SK-N-SH (cell line): ENCODE results near the gene KRTAP29-1. TPM values are rescaled to one million over a fixed set of nuclear protein-coding genes. Genes with fewer than 3 reads are reported as not detected.

Experiments used
- CTCF ChIA-PET: fragments of 300-600, 350-600 bp; formaldehyde crosslinking; extraction: SDS; loops from one replicate; lab custom pipeline; 2021; lab: Yijun Ruan, JAX
- POLR2A ChIA-PET: fragments of 350-600 bp; sonication (Branson Sonifier 250); formaldehyde crosslinking; extraction: SDS; loops from one replicate; lab custom pipeline; 2020; ENCODE audit warnings: antibody characterized with exemption, inconsistent platforms; lab: Yijun Ruan, JAX
- DNase-seq: peaks from one replicate; pipeline ENCODE4 v3.0.0; 2012
- H2AFZ ChIP-seq: fragments of 200-600 bp; sonication (generic); 2 replicates; pipeline ENCODE4 v1.8.1; 2016; ENCODE audit warnings: antibody characterized with exemption, mild to moderate bottlenecking, low read depth
- H3F3A ChIP-seq: fragments of 200-600 bp; sonication (generic); replicated peaks from 2 replicates; pipeline ENCODE3; 2016; ENCODE audit warnings: antibody characterized with exemption, mild to moderate bottlenecking; ENCODE audit not compliant: insufficient read depth
- H3K27ac ChIP-seq, 2 experiments: fragments of 200-500 bp in 1 of 2; fragments of 200-600 bp in 1 of 2; sonication (Bioruptor generic) in 1 of 2; sonication (generic), shearing (Covaris generic) in 1 of 2; 2 replicates each; pipeline versions ENCODE4 v1.5.1 to v1.6.1; 2014 to 2016; ENCODE audit warnings: low read depth in 2 of 2, inconsistent platforms in 1 of 2, low read length in 1 of 2, mild to moderate bottlenecking in 1 of 2, mixed read lengths in 1 of 2
- H3K27me3 ChIP-seq: fragments of 200-600 bp; sonication (generic), shearing (Covaris generic); 2 replicates; pipeline ENCODE4 v1.6.1; 2016; ENCODE audit warnings: mixed run types; ENCODE audit not compliant: insufficient read depth
- H3K36me3 ChIP-seq, 2 experiments: fragments of 200-500 bp in 1 of 2; fragments of 200-600 bp in 1 of 2; sonication (Bioruptor generic) in 1 of 2; sonication (generic) in 1 of 2; replicated peaks in 1 of 2; 2 replicates each; pipeline versions ENCODE3 to v1.5.1; 2014 to 2016; ENCODE audit warnings: low read length in 1 of 2, mild to moderate bottlenecking in 1 of 2; ENCODE audit not compliant: insufficient read depth in 2 of 2, control insufficient read depth in 1 of 2
- H3K4me1 ChIP-seq, 2 experiments: fragments of 200-500 bp in 1 of 2; fragments of 200-600 bp in 1 of 2; sonication (Bioruptor generic) in 1 of 2; sonication (generic), shearing (Covaris generic) in 1 of 2; 2 replicates each; pipeline versions ENCODE4 v1.5.1 to v1.6.1; 2014 to 2016; ENCODE audit warnings: low read depth in 1 of 2, low read length in 1 of 2, mixed run types in 1 of 2; ENCODE audit not compliant: insufficient read depth in 2 of 2, control insufficient read depth in 1 of 2
- H3K4me2 ChIP-seq: fragments of 200-600 bp; sonication (generic), shearing (Covaris generic); 2 replicates; pipeline ENCODE4 v1.6.1; 2017; ENCODE audit warnings: mixed run types
- H3K4me3 ChIP-seq, 2 experiments: fragments of 200-500 bp in 1 of 2; fragments of 200-600 bp in 1 of 2; sonication (Bioruptor generic) in 1 of 2; sonication (generic), shearing (Covaris generic) in 1 of 2; 2 replicates each; pipeline versions ENCODE4 v1.5.1 to v1.8.1; 2014 to 2016; ENCODE audit warnings: low read depth in 2 of 2, inconsistent platforms in 1 of 2, low read length in 1 of 2, mild to moderate bottlenecking in 1 of 2, mixed read lengths in 1 of 2, moderate library complexity in 1 of 2
- H3K79me2 ChIP-seq: fragments of 200-600 bp; sonication (generic); 2 replicates; pipeline ENCODE4 v1.8.1; 2017; ENCODE audit warnings: mild to moderate bottlenecking; ENCODE audit not compliant: insufficient read depth
- H3K9ac ChIP-seq: fragments of 200-600 bp; sonication (generic); 2 replicates; pipeline ENCODE4 v1.6.1; 2017; ENCODE audit warnings: mixed run types
- H3K9me2 ChIP-seq: fragments of 200-600 bp; sonication (generic); 2 replicates; pipeline ENCODE4 v1.6.1; 2017; ENCODE audit warnings: mixed run types
- H3K9me3 ChIP-seq: fragments of 200-600 bp; sonication (generic); 2 replicates; pipeline ENCODE4 v1.6.1; 2017; ENCODE audit warnings: mixed run types, mild to moderate bottlenecking, moderate library complexity
- H4K20me1 ChIP-seq: fragments of 200-600 bp; sonication (generic); 2 replicates; pipeline ENCODE4 v1.6.1; 2017; ENCODE audit warnings: mild to moderate bottlenecking, mixed run types; ENCODE audit not compliant: insufficient read depth
- ELF1 ChIP-seq: IDR thresholded peaks from 2 replicates; pipeline ENCODE4 v1.4.0; 2012
- FOSL2 ChIP-seq: IDR thresholded peaks from 2 replicates; pipeline ENCODE4 v1.4.0; 2012; ENCODE audit warnings: low read depth, mild to moderate bottlenecking, moderate library complexity, borderline replicate concordance
- FOXJ3 ChIP-seq: sonication (generic); formaldehyde crosslinking; IDR thresholded peaks from 2 replicates; pipeline ENCODE4 v1.5.1; 2020; ENCODE audit warnings: mild to moderate bottlenecking, missing genetic modification reagents
- GATA2 ChIP-seq: sonication (generic); formaldehyde crosslinking; IDR thresholded peaks from 2 replicates; pipeline ENCODE4 v1.5.0; 2020; ENCODE audit warnings: mild to moderate bottlenecking, missing genetic modification reagents
- IRF3 ChIP-seq: fragments of 150-350 bp; IDR thresholded peaks from 2 replicates; pipeline ENCODE4 v1.6.1; 2016; ENCODE audit warnings: mild to moderate bottlenecking, low read depth, low read length
- JUND ChIP-seq: IDR thresholded peaks from 2 replicates; pipeline ENCODE4 v1.4.0; 2012
- MAX ChIP-seq: IDR thresholded peaks from 2 replicates; pipeline ENCODE4 v1.4.0; 2012; ENCODE audit warnings: low read depth
- MXI1 ChIP-seq: IDR thresholded peaks from 2 replicates; pipeline ENCODE4 v1.6.1; 2012; ENCODE audit warnings: mild to moderate bottlenecking, low read depth, low read length, improper control_type of control experiment
- NFIC ChIP-seq: IDR thresholded peaks from 2 replicates; pipeline ENCODE4 v1.4.0; 2012; ENCODE audit warnings: borderline replicate concordance
- RCOR1 ChIP-seq: fragments of 150-350 bp; IDR thresholded peaks from 2 replicates; pipeline ENCODE4 v1.6.1; 2017; ENCODE audit warnings: antibody characterized with exemption, low read length
- RFX5 ChIP-seq: IDR thresholded peaks from 2 replicates; pipeline ENCODE4 v1.6.1; 2012; ENCODE audit warnings: mild to moderate bottlenecking, improper control_type of control experiment, low read length
- SIN3A ChIP-seq: IDR thresholded peaks from 2 replicates; pipeline ENCODE4 v1.6.1; 2012; ENCODE audit warnings: low read depth, mild to moderate bottlenecking, low read length, moderate library complexity, borderline replicate concordance
- SMC3 ChIP-seq: IDR thresholded peaks from 2 replicates; pipeline ENCODE4 v1.6.1; 2012; ENCODE audit warnings: low read depth, low read length, improper control_type of control experiment
- TAF1 ChIP-seq: IDR thresholded peaks from 2 replicates; pipeline ENCODE4 v1.6.1; 2012; ENCODE audit warnings: low read depth, mild to moderate bottlenecking, low read length, moderate library complexity, borderline replicate concordance
- USF1 ChIP-seq: IDR thresholded peaks from 2 replicates; pipeline ENCODE4 v1.4.0; 2012; ENCODE audit warnings: low read depth, borderline replicate concordance
- YY1 ChIP-seq: IDR thresholded peaks from 2 replicates; pipeline ENCODE4 v1.4.0; 2012; ENCODE audit warnings: low read depth, mild to moderate bottlenecking
- WGBS: methylation state at CpG from one replicate; pipeline ENCODE4 v1.1.6; 2017; ENCODE audit warnings: low lambda C conversion rate; 5-methylcytosine and 5-hydroxymethylcytosine counted together
- polyA plus RNA-seq, 3 experiments: library from polyadenylated mRNA; depleted of rRNA; stranded (reverse); fragments of >200 nt; gene quantifications; 2 replicates each; pipeline ENCODE4 v1.2.3, GENCODE V29; 2012

The KRTAP29-1 gene
- polyA plus RNA-seq, 1 of the 3 experiments (the other 2 are of a cell fraction), result not detected

- DNase-seq, result no peak
- no peak overlapping the region for H2AFZ ChIP-seq
- H3K9me3 ChIP-seq, result no peaks in the 10 kb centered on the region
- H3K27ac ChIP-seq, result no peak overlapping the region; a peak in 1 of 4 replicates
- H3K9me2 ChIP-seq, result no peaks in the 10 kb centered on the region
- 22% methylated on average over 6 of the region's 10 CpGs for WGBS
- H3K36me3 ChIP-seq, result no peaks in the 10 kb centered on the region
- no peak overlapping the region for H3K4me2 ChIP-seq
- peaks cover 23% of the 10 kb centered on the region; the same call in 1 of the 2 replicates for H3K27me3 ChIP-seq
- H3K79me2 ChIP-seq, result no peaks in the 10 kb centered on the region
- ChIA-PET POLR2A (no interaction called here), CTCF (interaction anchor here (2.5 to 3.0 kb wide), 2 partner anchors 14 to 21 kb away, joined by 9 to 16 read pairs; no protein-coding TSS in a partner anchor)
- H3K4me1 ChIP-seq, result peaks cover 0 to 13% of the 10 kb centered on the region in 2 experiments; a peak in 1 of 4 replicates
- H3F3A ChIP-seq, result no peaks in the 10 kb centered on the region
- H4K20me1 ChIP-seq, result no peaks in the 10 kb centered on the region
- no peak overlapping the region for H3K4me3 ChIP-seq
- H3K9ac ChIP-seq, result no peak overlapping the region
- TF ChIP-seq MXI1 (no peak), GATA2 (CRISPR knock-in tag) (no peak)
Observed at GRCh38 chr17:41308251-41308917, 5.7 kb upstream of the KRTAP29-1 start.

- no peaks in the 10 kb centered on the region for H3K9me3 ChIP-seq
- no peaks in the 10 kb centered on the region for H3K79me2 ChIP-seq
- POLR2A ChIA-PET, result no interaction called here
- peaks cover 0 to 15% of the 10 kb centered on the region in 2 experiments; a peak in 1 of 4 replicates for H3K4me1 ChIP-seq
- no peak overlapping the region for H3K4me2 ChIP-seq
- DNase-seq, result no peak
- peaks cover 27% of the 10 kb centered on the region; the same call in 1 of the 2 replicates for H3K27me3 ChIP-seq
- H2AFZ ChIP-seq, result no peak overlapping the region
- TF ChIP-seq ELF1 (no peak), USF1 (no peak), FOXJ3 (CRISPR knock-in tag) (no peak), TAF1 (no peak), RFX5 (no peak), YY1 (no peak), SIN3A (no peak), RCOR1 (no peak), FOSL2 (no peak), IRF3 (no peak), JUND (no peak), NFIC (no peak), SMC3 (no peak), MAX (no peak)
- no peaks in the 10 kb centered on the region for H3K36me3 ChIP-seq
- no peaks in the 10 kb centered on the region for H4K20me1 ChIP-seq
- CTCF ChIA-PET, result interaction anchor here (2.5 to 3.0 kb wide), 2 partner anchors 14 to 22 kb away, joined by 9 to 16 read pairs; no protein-coding TSS in a partner anchor
- H3K9ac ChIP-seq, result no peak overlapping the region
- no peak overlapping the region for H3K4me3 ChIP-seq
- no peaks in the 10 kb centered on the region for H3F3A ChIP-seq
- 59% methylated on average over 9 of the region's 9 CpGs for WGBS
- no peak overlapping the region for H3K27ac ChIP-seq
- H3K9me2 ChIP-seq, result no peaks in the 10 kb centered on the region
Observed at GRCh38 chr17:41307647-41308046, 5.0 kb upstream of the KRTAP29-1 start.
